ENCODE results near the gene PYDC2.

Gene PYDC2

GRCh38 chr3:191473661-191474198 is 12.8 kb downstream of the PYDC2 start:
- DNase-seq = peak; percentile 62

GRCh38 chr3:191476066-191476772 is 15.3 kb downstream of the PYDC2 start:
- no peak for DNase-seq

- DNase-seq = peak; percentile 11
Observed at GRCh38 chr3:191483994-191484393, 23.0 kb downstream of the PYDC2 start.

- DNase-seq = no peak
Observed at GRCh38 chr3:191484461-191484860, 23.5 kb downstream of the PYDC2 start.

GRCh38 chr3:191492601-191493000 is 31.6 kb downstream of the PYDC2 start:
- no peak for DNase-seq

GRCh38 chr3:191493336-191493735 is 32.4 kb downstream of the PYDC2 start:
- no peak for DNase-seq

- no peak for DNase-seq
Observed at GRCh38 chr3:191499307-191500080, 38.5 kb downstream of the PYDC2 start.

- no peak for DNase-seq
Observed at GRCh38 chr3:191500892-191501291, 39.9 kb downstream of the PYDC2 start.

GRCh38 chr3:191502583-191502982 is 41.6 kb downstream of the PYDC2 start:
- no peak for DNase-seq

- no peak for DNase-seq
Observed at GRCh38 chr3:191509078-191509477, 48.1 kb downstream of the PYDC2 start.

All from OCI-M1 (cell line).